Thoracic aorta (tissue), 2 donors: Measurements from ENCODE around the gene RNF6. TPM values are rescaled to one million over a fixed set of nuclear protein-coding genes. Genes with fewer than 3 reads are reported as not detected.

ENCODE experiments used
- ATAC-seq: fragments of 150-250 bp; one replicate; pipeline ENCODE4 v1.8.0; 2017; ENCODE audit warnings: low read depth; ENCODE audit not compliant: insufficient number of reproducible peaks, low FRiP score
- DNase-seq: peaks from one replicate; pipeline ENCODE4 v3.0.0-alpha.2; 2020; ENCODE audit warnings: low spot score
- H3K27ac ChIP-seq, 2 donors: fragments of 200-600 bp; sonication (generic); 1 replicate in 1 of 2; 2 replicates in 1 of 2; pipeline ENCODE4 v1.5.1; 2016; ENCODE audit warnings: mild to moderate bottlenecking in 2 of 2, moderate library complexity in 2 of 2
- H3K27me3 ChIP-seq: fragments of 200-600 bp; sonication (generic); replicated peaks from 2 replicates; pipeline ENCODE4 v1.6.0; 2016; ENCODE audit warnings: mild to moderate bottlenecking; ENCODE audit not compliant: insufficient read depth
- H3K36me3 ChIP-seq: fragments of 200-600 bp; sonication (generic); one replicate; pipeline ENCODE4 v1.5.1; 2016
- H3K4me1 ChIP-seq, 2 donors: fragments of 200-600 bp; sonication (generic); 1 replicate in 1 of 2; 2 replicates in 1 of 2; pipeline versions ENCODE4 v1.5.1 to v1.6.0; 2016; ENCODE audit warnings: low read depth in 2 of 2, mild to moderate bottlenecking in 1 of 2; ENCODE audit not compliant: control insufficient read depth in 1 of 2
- H3K4me3 ChIP-seq: fragments of 200-600 bp; sonication (generic); 2 replicates; pipeline ENCODE4 v1.5.1; 2016; ENCODE audit warnings: mild to moderate bottlenecking
- H3K9me3 ChIP-seq: fragments of 200-600 bp; sonication (generic); 2 replicates; pipeline ENCODE4 v1.5.1; 2016
- CTCF ChIP-seq: fragments of 200-600 bp; sonication (generic); IDR thresholded peaks from one replicate; pipeline ENCODE4 v1.5.1; 2019; ENCODE audit warnings: antibody characterized with exemption
- total RNA-seq, 2 donors: library from RNA; depleted of rRNA; stranded (reverse); fragments of >200 nt; gene quantifications; one replicate each; pipeline versions ENCODE4 v1.1.0 to v1.2.3, GENCODE V29; 2016

RNF6 gene
- total RNA-seq, 2 donors from 2014 or later, result 22.6 to 23.6 TPM

- no peak for TF ChIP-seq CTCF
- no peaks in the 10 kb centered on the region for H3K27me3 ChIP-seq
- H3K36me3 ChIP-seq, result no peaks in the 10 kb centered on the region
- H3K9me3 ChIP-seq, result no peaks in the 10 kb centered on the region
- H3K4me1 ChIP-seq, result no peaks in the 10 kb centered on the region
- DNase-seq, result no peak
- H3K27ac ChIP-seq, result no peak overlapping the region
- ATAC-seq, result no peak
- no peak overlapping the region for H3K4me3 ChIP-seq
These were observed 14.2 kb upstream of the RNF6 start for GRCh38 chr13:26236296-26236695.

- Histone ChIP-seq H3K4me3 (no peak overlapping the region), H3K4me1 (no peaks in the 10 kb centered on the region), H3K36me3 (no peaks in the 10 kb centered on the region), H3K27ac (no peak overlapping the region), H3K9me3 (no peaks in the 10 kb centered on the region), H3K27me3 (no peaks in the 10 kb centered on the region)
- ATAC-seq, result no peak
- no peak for TF ChIP-seq CTCF
- no peak for DNase-seq
These were observed 8.6 kb upstream of the RNF6 start for GRCh38 chr13:26230703-26231102.

GRCh38 chr13:26229080-26229615, 7.0 kb upstream of the RNF6 start:
- Histone ChIP-seq H3K4me1 (no peaks in the 10 kb centered on the region), H3K4me3 (no peak overlapping the region), H3K27ac (no peak overlapping the region), H3K9me3 (no peaks in the 10 kb centered on the region), H3K27me3 (no peaks in the 10 kb centered on the region), H3K36me3 (no peaks in the 10 kb centered on the region)
- DNase-seq, result no peak
- TF ChIP-seq CTCF, result no peak
- no peak for ATAC-seq

GRCh38 chr13:26228096-26228495, 6.0 kb upstream of the RNF6 start:
- H3K9me3 ChIP-seq, result no peaks in the 10 kb centered on the region
- H3K27ac ChIP-seq, result no peak overlapping the region
- H3K4me3 ChIP-seq, result no peak overlapping the region
- no peak for DNase-seq
- H3K27me3 ChIP-seq, result no peaks in the 10 kb centered on the region
- no peak for TF ChIP-seq CTCF
- no peak for ATAC-seq
- H3K4me1 ChIP-seq, result no peaks in the 10 kb centered on the region
- no peaks in the 10 kb centered on the region for H3K36me3 ChIP-seq

- Histone ChIP-seq H3K9me3 (no peaks in the 10 kb centered on the region), H3K27ac (no peak overlapping the region), H3K4me3 (no peak overlapping the region), H3K4me1 (no peaks in the 10 kb centered on the region), H3K36me3 (no peaks in the 10 kb centered on the region), H3K27me3 (no peaks in the 10 kb centered on the region)
- DNase-seq (no peak), ATAC-seq (no peak)
- TF ChIP-seq CTCF, result no peak
These were observed 5.3 kb upstream of the RNF6 start for GRCh38 chr13:26227166-26227971.
